ENCODE results near the gene CDH2. TPM values are rescaled to one million over a fixed set of nuclear protein-coding genes. Genes with fewer than 3 reads are reported as not detected.

The CDH2 gene
- total RNA-seq, 1 donor from 2014 or later, result 198 TPM

DNA sequence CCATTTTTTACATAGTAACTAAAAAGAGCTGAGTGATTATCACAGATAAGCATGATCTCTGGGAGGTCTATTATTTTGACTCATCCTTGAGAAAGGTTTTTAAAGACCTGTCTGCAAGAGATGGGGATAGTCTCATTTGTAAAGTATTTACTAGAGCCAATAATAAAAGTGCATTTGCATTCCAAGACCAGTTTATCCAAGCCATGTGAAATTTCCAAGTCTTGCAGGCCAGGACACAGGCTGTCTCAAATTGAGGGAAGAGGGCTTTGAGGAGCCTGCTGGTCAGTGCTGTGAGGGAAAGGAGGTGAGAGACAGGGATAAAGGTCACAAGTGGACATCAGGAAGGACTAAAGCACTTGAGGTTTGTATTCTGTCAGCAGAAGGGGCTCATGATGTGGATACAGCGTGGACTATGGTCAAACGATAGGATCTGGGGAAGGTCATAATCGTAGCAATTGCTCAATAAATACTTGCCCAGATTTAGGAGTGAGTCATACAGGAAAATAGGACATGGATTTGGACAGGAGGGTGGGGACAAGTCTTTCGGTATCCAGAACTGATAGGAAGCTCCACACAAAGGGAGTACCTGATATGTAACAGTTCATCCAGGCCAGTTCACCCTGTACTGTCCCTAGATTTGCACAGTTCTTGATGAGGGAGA lies 6.6 kb upstream of the CDH2 start:
- TF ChIP-seq, protein P1, sequence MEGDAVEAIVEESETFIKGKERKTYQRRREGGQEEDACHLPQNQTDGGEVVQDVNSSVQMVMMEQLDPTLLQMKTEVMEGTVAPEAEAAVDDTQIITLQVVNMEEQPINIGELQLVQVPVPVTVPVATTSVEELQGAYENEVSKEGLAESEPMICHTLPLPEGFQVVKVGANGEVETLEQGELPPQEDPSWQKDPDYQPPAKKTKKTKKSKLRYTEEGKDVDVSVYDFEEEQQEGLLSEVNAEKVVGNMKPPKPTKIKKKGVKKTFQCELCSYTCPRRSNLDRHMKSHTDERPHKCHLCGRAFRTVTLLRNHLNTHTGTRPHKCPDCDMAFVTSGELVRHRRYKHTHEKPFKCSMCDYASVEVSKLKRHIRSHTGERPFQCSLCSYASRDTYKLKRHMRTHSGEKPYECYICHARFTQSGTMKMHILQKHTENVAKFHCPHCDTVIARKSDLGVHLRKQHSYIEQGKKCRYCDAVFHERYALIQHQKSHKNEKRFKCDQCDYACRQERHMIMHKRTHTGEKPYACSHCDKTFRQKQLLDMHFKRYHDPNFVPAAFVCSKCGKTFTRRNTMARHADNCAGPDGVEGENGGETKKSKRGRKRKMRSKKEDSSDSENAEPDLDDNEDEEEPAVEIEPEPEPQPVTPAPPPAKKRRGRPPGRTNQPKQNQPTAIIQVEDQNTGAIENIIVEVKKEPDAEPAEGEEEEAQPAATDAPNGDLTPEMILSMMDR (IDR thresholded peaks at IDR 0.05), result no peak
- Mint-ChIP-seq H3K9me3 (ENCODE audit: low read depth) (no peaks in the 10 kb centered on the region), H3K27ac (ENCODE audit: unreplicated experiment) (no peak overlapping the region), H3K36me3 (ENCODE audit: low read depth) (no peaks in the 10 kb centered on the region), H3K4me1 (ENCODE audit: low read depth) (peaks cover 11% of the 10 kb centered on the region), H3K4me3 (ENCODE audit: unreplicated experiment) (no peak overlapping the region), H3K27me3 (ENCODE audit: low read depth) (no peaks in the 10 kb centered on the region)
- DNase-seq (ENCODE audit: low spot score), result no peak

DNA sequence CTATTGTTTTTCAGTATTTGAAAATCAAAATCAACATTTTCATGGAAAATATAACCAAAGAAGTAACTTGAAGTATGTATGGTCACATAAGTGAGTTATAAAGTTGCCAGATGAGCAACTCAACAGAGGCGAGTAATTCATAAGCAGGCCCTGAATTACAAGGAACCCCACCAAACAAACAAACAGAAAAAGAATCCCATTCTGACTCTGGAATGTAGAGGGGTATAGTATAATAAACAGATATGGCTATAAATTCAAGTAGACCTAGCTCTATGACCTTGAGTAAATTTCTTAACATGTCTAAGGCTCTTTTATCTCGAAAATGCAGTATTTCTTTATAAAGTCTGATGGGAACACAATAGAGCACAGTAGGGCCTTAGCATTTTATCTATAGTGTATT lies 4.7 kb upstream of the CDH2 start:
- Mint-ChIP-seq H3K36me3 (ENCODE audit: low read depth) (no peaks in the 10 kb centered on the region), H3K4me1 (ENCODE audit: low read depth) (peaks cover 12% of the 10 kb centered on the region), H3K9me3 (ENCODE audit: low read depth) (no peaks in the 10 kb centered on the region), H3K27ac (ENCODE audit: unreplicated experiment) (no peak overlapping the region), H3K4me3 (ENCODE audit: unreplicated experiment) (no peak overlapping the region), H3K27me3 (ENCODE audit: low read depth) (no peaks in the 10 kb centered on the region)
- TF ChIP-seq, protein P1 (IDR thresholded peaks at IDR 0.05), result no peak
- no peak for DNase-seq (ENCODE audit: low spot score)

DNA sequence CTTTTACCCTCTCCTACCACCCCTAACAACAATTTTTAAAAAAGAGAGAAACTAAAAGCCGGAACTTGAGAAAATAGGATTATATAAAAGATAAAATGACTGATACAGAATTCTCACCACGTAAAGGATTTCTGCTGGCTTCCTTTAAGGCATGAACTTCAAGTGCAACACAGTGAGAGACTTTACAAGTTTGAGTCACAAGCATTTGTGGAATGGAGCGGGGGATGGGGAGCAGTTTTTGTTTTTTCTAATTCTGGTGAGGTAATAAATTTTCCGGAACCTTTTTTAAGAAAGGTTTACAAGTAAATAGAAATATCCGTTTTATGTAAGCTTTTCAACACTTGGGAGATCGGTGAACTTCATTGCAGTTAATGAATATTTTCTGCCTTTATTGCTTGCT lies 1.8 kb upstream of the CDH2 start:
- peak overlapping the region; percentile 85 for H3K4me3 Mint-ChIP-seq (ENCODE audit: unreplicated experiment)

DNA sequence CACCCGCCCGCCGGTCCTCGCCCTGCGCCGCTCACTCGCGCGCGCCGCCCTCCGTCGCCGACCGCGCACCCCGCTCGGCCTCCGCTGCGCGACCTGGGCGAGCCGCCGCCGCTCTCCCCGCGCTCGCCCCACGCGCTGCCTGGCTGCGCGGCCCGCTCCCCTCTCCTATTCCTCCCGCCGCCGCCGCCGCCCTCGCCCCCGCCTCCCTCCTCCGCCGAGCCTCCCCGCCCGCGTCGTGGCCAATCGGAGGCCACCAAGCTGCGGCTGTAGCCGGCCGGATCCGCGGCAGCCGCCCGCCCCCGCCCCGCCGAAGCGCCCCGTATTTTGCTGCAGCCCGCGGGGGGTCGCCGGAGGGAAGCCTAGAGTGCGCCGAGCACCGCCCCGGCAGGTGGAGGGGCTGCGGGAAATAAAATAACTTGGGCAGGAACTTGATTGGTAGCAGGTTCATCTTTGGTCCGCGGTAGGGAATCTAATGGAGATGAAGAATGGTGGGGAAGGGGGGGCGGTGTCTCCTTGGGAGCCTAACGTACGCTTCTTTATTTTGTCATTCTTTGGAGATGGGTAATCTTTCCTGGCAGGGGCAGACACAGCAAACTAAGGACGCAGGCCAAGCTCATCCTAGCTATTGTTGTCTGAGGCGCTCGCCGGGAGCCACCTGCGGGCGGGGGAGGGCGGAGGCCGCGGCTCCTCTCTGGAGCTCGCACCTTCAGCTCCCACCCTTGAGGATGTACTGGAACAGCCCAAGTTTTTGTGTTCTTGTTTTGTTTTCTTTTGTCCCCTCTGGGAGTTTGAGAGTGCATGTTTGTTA lies 1.1 kb upstream of the CDH2 start:
- DNase-seq (ENCODE audit: low spot score), result no peak
- Mint-ChIP-seq H3K4me3 (ENCODE audit: unreplicated experiment) (peak overlapping the region; percentile 85), H3K27me3 (ENCODE audit: low read depth) (no peaks in the 10 kb centered on the region), H3K36me3 (ENCODE audit: low read depth) (peaks cover 2% of the 10 kb centered on the region), H3K9me3 (ENCODE audit: low read depth) (no peaks in the 10 kb centered on the region), H3K27ac (ENCODE audit: unreplicated experiment) (peak overlapping the region; percentile 58), H3K4me1 (ENCODE audit: low read depth) (peaks cover 26% of the 10 kb centered on the region)
- TF ChIP-seq, protein P1 (IDR thresholded peaks at IDR 0.05), result peak; percentile 53

More for the DNA sequence above, 1.8 kb upstream of the CDH2 start:
- no peak for DNase-seq (ENCODE audit: low spot score)
- Mint-ChIP-seq H3K9me3 (ENCODE audit: low read depth) (no peaks in the 10 kb centered on the region), H3K27ac (ENCODE audit: unreplicated experiment) (peak overlapping the region; percentile 58), H3K27me3 (ENCODE audit: low read depth) (no peaks in the 10 kb centered on the region), H3K4me1 (ENCODE audit: low read depth) (peaks cover 26% of the 10 kb centered on the region), H3K36me3 (ENCODE audit: low read depth) (peaks cover 2% of the 10 kb centered on the region)
- TF ChIP-seq, protein P1 (IDR thresholded peaks at IDR 0.05), result no peak

DNA sequence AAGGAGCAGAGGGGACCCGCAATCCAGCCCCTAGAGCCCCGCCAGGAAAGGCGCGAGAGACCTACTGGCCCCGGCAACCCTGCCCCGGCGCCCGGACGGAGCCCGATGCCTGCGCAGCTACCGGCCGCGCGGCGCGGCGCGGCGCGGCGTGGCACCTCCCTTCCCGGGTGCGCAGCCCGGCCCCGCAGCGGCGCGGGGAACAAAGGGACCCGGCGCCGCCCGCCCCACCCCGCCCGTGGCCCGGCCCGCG lies 307 bp downstream of the CDH2 start:
- Mint-ChIP-seq H3K36me3 (ENCODE audit: low read depth) (peaks cover 2% of the 10 kb centered on the region), H3K27me3 (ENCODE audit: low read depth) (no peaks in the 10 kb centered on the region), H3K4me3 (ENCODE audit: unreplicated experiment) (peak overlapping the region; percentile 98), H3K9me3 (ENCODE audit: low read depth) (no peaks in the 10 kb centered on the region), H3K27ac (ENCODE audit: unreplicated experiment) (peak overlapping the region; percentile 97), H3K4me1 (ENCODE audit: low read depth) (peaks cover 38% of the 10 kb centered on the region)
- DNase-seq (ENCODE audit: low spot score), result no peak
- TF ChIP-seq, protein P1 (IDR thresholded peaks at IDR 0.05), result no peak
